IMR-90 (cell line): ENCODE measurements around the gene CENPN. TPM values are rescaled to one million over a fixed set of nuclear protein-coding genes. Genes with fewer than 3 reads are reported as not detected.
A peak's percentile ranks its signal among the peaks of the same experiment; 100 is the strongest.

Source experiments
- ATAC-seq: fragments of 200-7000 bp; cut with Tn5 transposase; 2 replicates; pipeline ENCODE4 v1.9.1; 2020; ENCODE audit warnings: low read depth, mild to moderate bottlenecking, moderate library complexity
- BruUV-seq: library from RNA; stranded (reverse); fragments of 400-500 nt; replicated peaks from 2 replicates; lab custom pipeline; 2021; lab: Mats Ljungman, UMichigan
- CTCF ChIA-PET: fragments of 300-600 bp; formaldehyde crosslinking; extraction: SDS; loops from one replicate; lab custom pipeline; 2021; ENCODE audit warnings: antibody characterized with exemption; lab: Yijun Ruan, JAX
- POLR2A ChIA-PET: fragments of 300-600 bp; sonication (Branson Sonifier 250); formaldehyde crosslinking; loops from one replicate; lab custom pipeline; 2022; ENCODE audit warnings: antibody characterized with exemption; ENCODE audit not compliant: unreplicated experiment; lab: Charles Lee
- DNase-seq: peaks from one replicate; pipeline ENCODE4 v3.0.0; 2013
- H2AFZ ChIP-seq: replicated peaks from 2 replicates; pipeline ENCODE3; 2013; ENCODE audit warnings: low read length, mild to moderate bottlenecking; ENCODE audit not compliant: poor library complexity
- H2AK5ac ChIP-seq: 2 replicates; pipeline ENCODE4 v1.6.1; 2013; ENCODE audit warnings: low read depth, low read length, inconsistent platforms
- H2AK9ac ChIP-seq: replicated peaks from 2 replicates; pipeline ENCODE3; 2013; ENCODE audit warnings: mild to moderate bottlenecking, low read depth, low read length, moderate library complexity; ENCODE audit not compliant: poor library complexity
- H2BK120ac ChIP-seq: 2 replicates; pipeline ENCODE4 v1.6.1; 2013; ENCODE audit warnings: low read depth, low read length, inconsistent platforms
- H2BK15ac ChIP-seq: 3 replicates; pipeline ENCODE4 v1.6.1; 2013; ENCODE audit warnings: low read depth, low read length, inconsistent platforms
- H2BK20ac ChIP-seq: 2 replicates; pipeline ENCODE4 v1.6.1; 2013; ENCODE audit warnings: low read depth, mild to moderate bottlenecking, inconsistent platforms, low read length, moderate library complexity
- H2BK5ac ChIP-seq: 2 replicates; pipeline ENCODE4 v1.6.1; 2013; ENCODE audit warnings: mild to moderate bottlenecking, low read depth, low read length, inconsistent platforms; ENCODE audit not compliant: poor library complexity, severe bottlenecking
- H3K14ac ChIP-seq: replicated peaks from 2 replicates; pipeline ENCODE4 v1.6.1; 2013; ENCODE audit warnings: low read depth, low read length, inconsistent platforms
- H3K18ac ChIP-seq: 2 replicates; pipeline ENCODE4 v1.6.1; 2013; ENCODE audit warnings: low read depth, low read length, control low read depth
- H3K23ac ChIP-seq: 2 replicates; pipeline ENCODE4 v1.6.1; 2013; ENCODE audit warnings: low read depth, low read length, inconsistent platforms
- H3K27ac ChIP-seq: 2 replicates; pipeline ENCODE4 v1.5.1; 2013; ENCODE audit warnings: mild to moderate bottlenecking, control low read depth, low read length; ENCODE audit not compliant: insufficient read depth
- H3K27me3 ChIP-seq: 2 replicates; pipeline ENCODE4 v1.6.1; 2013; ENCODE audit warnings: low read length; ENCODE audit not compliant: control insufficient read depth, insufficient read depth
- H3K36me3 ChIP-seq: 2 replicates; pipeline ENCODE4 v1.6.1; 2013; ENCODE audit warnings: low read length, mixed read lengths; ENCODE audit not compliant: control insufficient read depth, insufficient read depth
- H3K4ac ChIP-seq: 2 replicates; pipeline ENCODE4 v1.6.1; 2013; ENCODE audit warnings: low read depth, low read length, inconsistent platforms
- H3K4me1 ChIP-seq: 2 replicates; pipeline ENCODE4 v1.6.1; 2013; ENCODE audit warnings: low read length, mixed read lengths; ENCODE audit not compliant: control insufficient read depth, insufficient read depth
- H3K4me2 ChIP-seq: 2 replicates; pipeline ENCODE4 v1.6.1; 2013; ENCODE audit warnings: low read depth, mild to moderate bottlenecking, control low read depth, low read length, moderate library complexity
- H3K4me3 ChIP-seq: 2 replicates; pipeline ENCODE4 v1.5.1; 2013; ENCODE audit warnings: low read depth, mild to moderate bottlenecking, control low read depth, low read length, moderate library complexity; ENCODE audit not compliant: insufficient read depth
- H3K56ac ChIP-seq: 2 replicates; pipeline ENCODE4 v1.6.1; 2013; ENCODE audit warnings: low read length, inconsistent platforms; ENCODE audit not compliant: insufficient read depth; ENCODE audit errors: extremely low read depth
- H3K79me1 ChIP-seq, 2 experiments: 2 replicates each; pipeline ENCODE4 v1.6.1; 2013; ENCODE audit warnings: low read length in 2 of 2, inconsistent platforms in 1 of 2, low read depth in 1 of 2
- H3K9ac ChIP-seq: 2 replicates; pipeline ENCODE4 v1.6.1; 2013; ENCODE audit warnings: low read depth, low read length, control low read depth
- H3K9me1 ChIP-seq: 2 replicates; pipeline ENCODE4 v1.6.1; 2013; ENCODE audit warnings: low read length, inconsistent platforms; ENCODE audit not compliant: insufficient read depth
- H3K9me3 ChIP-seq: 2 replicates; pipeline ENCODE4 v1.6.1; 2013; ENCODE audit warnings: low read length; ENCODE audit not compliant: control insufficient read depth, insufficient read depth
- H4K20me1 ChIP-seq: 2 replicates; pipeline ENCODE4 v1.6.1; 2013; ENCODE audit warnings: low read length, inconsistent platforms; ENCODE audit not compliant: insufficient read depth
- H4K5ac ChIP-seq: 2 replicates; pipeline ENCODE4 v1.6.1; 2013; ENCODE audit warnings: mild to moderate bottlenecking, low read depth, low read length, control low read depth
- H4K8ac ChIP-seq, 2 experiments: 2 replicates each; pipeline ENCODE4 v1.6.1; 2013; ENCODE audit warnings: low read depth in 2 of 2, low read length in 2 of 2, control low read depth in 1 of 2, inconsistent platforms in 1 of 2
- H4K91ac ChIP-seq: 2 replicates; pipeline ENCODE4 v1.6.1; 2013; ENCODE audit warnings: low read depth, low read length, inconsistent platforms; ENCODE audit not compliant: insufficient read depth
- MAZ ChIP-seq: IDR thresholded peaks from 2 replicates; pipeline ENCODE4 v1.6.1; 2012; ENCODE audit warnings: low read depth, mild to moderate bottlenecking, low read length, improper control_type of control experiment, moderate library complexity, borderline replicate concordance
- RCOR1 ChIP-seq: IDR thresholded peaks from 2 replicates; pipeline ENCODE4 v1.6.1; 2012; ENCODE audit warnings: mild to moderate bottlenecking, low read length, improper control_type of control experiment; ENCODE audit not compliant: insufficient replicate concordance
- USF2 ChIP-seq: fragments of 150-350 bp; IDR thresholded peaks from 2 replicates; pipeline ENCODE4 v1.6.1; 2017; ENCODE audit warnings: mild to moderate bottlenecking, antibody characterized with exemption, low read length, low read depth
- WGBS, 2 experiments: methylation state at CpG; one replicate each; pipeline versions ENCODE4 v1.1.5 to v1.1.7; 2013; ENCODE audit warnings: missing lambda C conversion rate in 2 of 2; ENCODE audit not compliant: insufficient read length in 1 of 2; ENCODE audit errors: extremely low coverage in 2 of 2; 5-methylcytosine and 5-hydroxymethylcytosine counted together
- dilution Hi-C: fragments of 300-500 bp; cut with HindIII; formaldehyde crosslinking; loops from one replicate; pipeline ENCODE4 v1.14.3; 2018; ENCODE audit warnings: low sequenced_read_pairs; ENCODE audit not compliant: unreplicated experiment
- in situ Hi-C: fragments of 300-500 bp; cut with MboI; formaldehyde crosslinking; loops from 3 replicates; pipeline ENCODE4 v1.14.3; 2019; ENCODE audit warnings: low sequenced_read_pairs, inconsistent platforms, mixed read lengths
- intact Hi-C: fragments of 100-400 bp; cut with micrococcal nuclease; formaldehyde crosslinking; loops from 2 replicates; pipeline ENCODE4 v1.10.0; 2022
- polyA plus RNA-seq, 3 experiments: library from polyadenylated mRNA; depleted of rRNA; stranded (reverse); fragments of >200 nt; gene quantifications; 2 replicates each; pipeline ENCODE4 v1.2.3, GENCODE V29; 2012; ENCODE audit warnings: low replicate concordance in 1 of 3
- total RNA-seq: library from RNA; depleted of rRNA; stranded (reverse); fragments of >200 nt; gene quantifications from 2 replicates; pipeline ENCODE4 v1.2.3, GENCODE V29; 2012

CENPN gene
- total and polyA plus RNA-seq, 2 of the 4 experiments (the other 2 are of a cell fraction): 20.5 to 22.8 TPM

- Histone ChIP-seq H4K20me1 (no peaks in the 10 kb centered on the region; the same call in 1 of the 2 replicates), H2BK20ac (no peak overlapping the region), H2AK5ac (no peak overlapping the region), H2BK120ac (no peak overlapping the region), H2AK9ac (peak overlapping the region; percentile 80), H4K8ac (peak overlapping the region in 1 of 2 experiments; percentile 56; a peak in 2 of 4 replicates), H4K91ac (no peak overlapping the region), H3K9ac (peak overlapping the region; percentile 39), H3K79me1 (0 out of 4 replicates have a peak, but pooled peaks cover 0 to 4% of the 10 kb centered on the region in 2 experiments), H3K4ac (0 out of 2 replicates have a peak overlapping the region, but pooled peaks have one; percentile 2), H3K27ac (peak overlapping the region; percentile 41), H3K4me2 (peak overlapping the region; percentile 80), H3K36me3 (no peaks in the 10 kb centered on the region), H3K4me1 (peaks cover 3% of the 10 kb centered on the region; the same call in 1 of the 2 replicates), H2BK15ac (no peak overlapping the region; the same call in 2 of the 3 replicates), H4K5ac (no peak overlapping the region), H3K9me1 (0 out of 2 replicates have a peak, but pooled peaks cover 6% of the 10 kb centered on the region), H2AFZ (peak overlapping the region; percentile 99), H3K9me3 (no peaks in the 10 kb centered on the region), H3K14ac (no peak overlapping the region), H3K18ac (peak overlapping the region; percentile 66; the same call in 1 of the 2 replicates), H2BK5ac (peak overlapping the region; percentile 28), H3K56ac (peak overlapping the region; percentile 34; the same call in 1 of the 2 replicates), H3K23ac (no peak overlapping the region), H3K4me3 (peak overlapping the region; percentile 80), H3K27me3 (no peaks in the 10 kb centered on the region)
- dilution Hi-C loops: no loop called here
- WGBS, 2 experiments: 1% methylated on average over 14 of the region's 27 CpGs; no CpG with 5 or more reads in 1 of the 2 experiments
- POLR2A ChIA-PET: interaction anchor here (1.2 kb wide), 1 partner anchor 11 kb away, joined by 3 read pairs; no protein-coding TSS in a partner anchor
- DNase-seq (peak; percentile 76), ATAC-seq (peak; percentile 96)
- no TSS peak for BruUV-seq
- CTCF ChIA-PET: interaction anchor here (0.6 to 1.2 kb wide), 2 partner anchors 98 to 900 kb away, joined by 3 read pairs; no protein-coding TSS in a partner anchor
- in situ Hi-C loops: no loop called here
- intact Hi-C loops: loop anchor here (5.0 kb wide), 1 partner anchor 39 kb away; the partner anchor contains the start of gene ATMIN
- 0 out of 2 replicates have a peak, but pooled peaks have one; percentile 33 for TF ChIP-seq MAZ
- TF ChIP-seq USF2: 0 out of 2 replicates have a peak, but pooled peaks have one; percentile 12
- TF ChIP-seq RCOR1: no peak
Measured at GRCh38 chr16:81076566-81077075, 69.6 kb downstream of the CENPN start.
